ENCODE measurements around the gene ZSCAN23. TPM values are rescaled to one million over a fixed set of nuclear protein-coding genes. Genes with fewer than 3 reads are reported as not detected.
A peak's percentile ranks its signal among the peaks of the same experiment; 100 is the strongest.
"Not testable (repeated sequence)": the region's sequence is repeated elsewhere in the genome, so short reads cannot be mapped to it uniquely, and the experiment has no call there.

The ZSCAN23 gene
- total and polyA plus RNA-seq, 10 donors = 0.14 to 4.6 (median 2.4) TPM; not detected in 1

DNA sequence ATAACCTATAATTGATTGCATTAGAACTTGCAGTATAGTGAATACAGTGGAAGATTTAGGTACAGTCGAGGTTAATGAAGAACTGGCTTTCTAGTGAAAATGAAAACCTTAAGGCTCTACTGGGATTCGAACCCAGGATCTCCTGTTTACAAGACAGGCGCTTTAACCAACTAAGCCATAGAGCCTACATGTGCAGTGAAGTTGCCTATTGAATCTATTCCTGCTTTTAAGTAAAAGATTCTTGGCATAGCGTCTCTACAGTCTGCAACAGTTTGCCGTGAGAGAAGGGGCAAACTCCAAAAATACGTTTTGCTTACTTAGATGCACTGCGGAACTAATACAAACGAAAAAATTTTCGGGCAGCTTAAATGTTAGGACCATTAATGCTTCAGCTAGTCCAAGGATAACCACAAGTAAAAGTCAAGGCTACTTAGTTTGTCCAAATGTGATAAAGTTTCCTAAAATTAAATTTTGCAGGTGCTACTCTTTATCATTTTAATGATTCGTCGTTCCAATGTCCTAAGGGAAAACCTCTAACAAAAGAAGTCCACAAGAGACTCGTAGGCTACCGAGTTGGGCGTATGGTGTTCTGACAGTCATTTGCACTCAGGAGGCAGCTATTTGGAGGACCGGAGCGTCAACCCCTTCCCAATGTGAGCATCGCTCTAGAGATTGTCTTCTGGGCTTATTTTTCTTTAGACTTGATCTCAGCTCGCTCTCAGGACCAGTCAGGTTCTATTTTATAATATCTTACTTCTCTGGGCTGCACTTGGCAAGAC lies 31.3 kb upstream of the ZSCAN23 start:
- intact Hi-C loops (cut with DNase I; ENCODE audit: low total_unique reads) = no loop called here

DNA sequence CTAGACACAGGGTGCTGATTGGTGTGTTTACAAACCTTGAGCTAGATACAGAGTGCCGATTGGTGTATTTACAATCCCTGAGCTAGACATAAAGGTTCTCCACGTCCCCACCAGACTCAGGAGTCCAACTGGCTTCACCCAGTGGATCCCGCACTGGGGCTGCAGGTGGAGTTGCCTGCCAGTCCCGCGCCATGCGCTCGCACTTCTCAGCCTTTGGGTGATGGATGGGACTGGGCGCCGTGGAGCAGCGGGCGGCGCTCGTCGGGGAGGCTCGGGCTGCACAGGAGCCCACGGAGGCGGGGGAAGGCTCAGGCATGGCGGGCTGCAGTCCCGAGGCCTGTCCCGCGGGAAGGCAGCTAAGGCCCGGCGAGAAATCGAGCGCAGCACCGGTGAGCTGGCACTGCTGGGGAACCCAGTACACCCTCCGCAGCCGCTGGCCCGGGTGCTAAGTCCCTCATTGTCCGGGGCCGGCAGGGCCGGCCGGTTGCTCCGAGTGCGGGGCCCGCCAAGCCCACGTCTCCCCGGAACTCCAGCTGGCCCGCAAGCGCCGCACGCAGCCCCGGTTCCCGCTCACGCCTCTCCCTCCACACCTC lies 26.0 kb upstream of the ZSCAN23 start:
- peaks cover 0 to 26% (median 0%) of the 10 kb centered on the region in 8 donors for H3K9me3 ChIP-seq
- intact Hi-C loops (cut with DNase I; ENCODE audit: low total_unique reads) = not testable (repeated sequence)

More for the DNA sequence above, 31.3 kb upstream of the ZSCAN23 start:
- peak overlapping the region in 1 of 8 donors; percentile 13 for H3K4me3 ChIP-seq
- DNase-seq = no peak
- TF ChIP-seq POLR2AphosphoS5 (IDR thresholded peaks at IDR 0.05) = no peak
- H3K9me3 ChIP-seq = peaks cover 0 to 8% (median 0%) of the 10 kb centered on the region in 8 donors
- no peak overlapping the region for H3K27ac ChIP-seq
- no peaks in the 10 kb centered on the region for H3K36me3 ChIP-seq
- no peaks in the 10 kb centered on the region for H3K4me1 ChIP-seq
- peaks cover 0 to 84% (median 24%) of the 10 kb centered on the region in 7 donors for H3K27me3 ChIP-seq (replicated peaks in 1 of 7)
- 5 to 12% (median 8%) methylated on average over 18 of the region's 18 CpGs for WGBS, 5 donors

DNA sequence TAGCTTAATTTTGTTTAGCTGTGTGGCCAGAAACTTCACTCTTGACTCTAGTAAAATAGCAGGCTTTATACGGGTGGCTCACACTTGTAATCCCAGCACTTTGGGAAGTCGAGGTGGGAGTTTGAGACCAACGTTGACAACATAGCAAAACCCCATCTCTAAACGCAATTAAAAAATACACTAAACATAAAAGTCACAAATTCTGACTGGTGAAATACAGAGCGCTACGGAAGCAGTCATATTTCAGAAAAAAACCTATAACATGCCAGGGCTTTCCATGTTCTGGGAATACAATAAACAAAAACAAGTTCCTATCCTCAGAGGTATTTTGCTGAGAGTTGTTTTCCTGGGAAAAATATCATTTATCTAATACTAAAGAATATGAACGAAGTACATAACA lies 24.8 kb upstream of the ZSCAN23 start:
- Histone ChIP-seq H3K4me1 (no peaks in the 10 kb centered on the region), H3K4me3 (no peak overlapping the region), H3K36me3 (no peaks in the 10 kb centered on the region), H3K27ac (no peak overlapping the region), H3K27me3 (replicated peaks in 1 of 7) (peaks cover 0 to 81% (median 4%) of the 10 kb centered on the region in 7 donors), H3K9me3 (peaks cover 0 to 26% (median 0%) of the 10 kb centered on the region in 8 donors)
- DNase-seq = no peak
- intact Hi-C loops (cut with DNase I; ENCODE audit: low total_unique reads) = no loop called here
- TF ChIP-seq POLR2AphosphoS5 (IDR thresholded peaks at IDR 0.05) (no peak), POLR2A (IDR thresholded peaks at IDR 0.05) (no peak)
- TF ChIP-seq, protein P1, sequence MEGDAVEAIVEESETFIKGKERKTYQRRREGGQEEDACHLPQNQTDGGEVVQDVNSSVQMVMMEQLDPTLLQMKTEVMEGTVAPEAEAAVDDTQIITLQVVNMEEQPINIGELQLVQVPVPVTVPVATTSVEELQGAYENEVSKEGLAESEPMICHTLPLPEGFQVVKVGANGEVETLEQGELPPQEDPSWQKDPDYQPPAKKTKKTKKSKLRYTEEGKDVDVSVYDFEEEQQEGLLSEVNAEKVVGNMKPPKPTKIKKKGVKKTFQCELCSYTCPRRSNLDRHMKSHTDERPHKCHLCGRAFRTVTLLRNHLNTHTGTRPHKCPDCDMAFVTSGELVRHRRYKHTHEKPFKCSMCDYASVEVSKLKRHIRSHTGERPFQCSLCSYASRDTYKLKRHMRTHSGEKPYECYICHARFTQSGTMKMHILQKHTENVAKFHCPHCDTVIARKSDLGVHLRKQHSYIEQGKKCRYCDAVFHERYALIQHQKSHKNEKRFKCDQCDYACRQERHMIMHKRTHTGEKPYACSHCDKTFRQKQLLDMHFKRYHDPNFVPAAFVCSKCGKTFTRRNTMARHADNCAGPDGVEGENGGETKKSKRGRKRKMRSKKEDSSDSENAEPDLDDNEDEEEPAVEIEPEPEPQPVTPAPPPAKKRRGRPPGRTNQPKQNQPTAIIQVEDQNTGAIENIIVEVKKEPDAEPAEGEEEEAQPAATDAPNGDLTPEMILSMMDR (IDR thresholded peaks at IDR 0.05 in 8 of 11, conservative IDR thresholded peaks at IDR 0.05 in 3 of 11) = no peak
- WGBS, 5 donors = 76 to 88% (median 80%) methylated on average over 7 of the region's 7 CpGs

More for the DNA sequence above, 26.0 kb upstream of the ZSCAN23 start:
- not testable (repeated sequence) for H3K4me1 ChIP-seq, DNase-seq, H3K36me3 ChIP-seq, H3K27ac ChIP-seq, H3K4me3 ChIP-seq
- WGBS, 5 donors = 92 to 95% (median 93%) methylated on average over 22 to 45 of the region's 45 CpGs
- H3K27me3 ChIP-seq (replicated peaks in 1 of 7) = peaks cover 0 to 81% (median 11%) of the 10 kb centered on the region in 7 donors

DNA sequence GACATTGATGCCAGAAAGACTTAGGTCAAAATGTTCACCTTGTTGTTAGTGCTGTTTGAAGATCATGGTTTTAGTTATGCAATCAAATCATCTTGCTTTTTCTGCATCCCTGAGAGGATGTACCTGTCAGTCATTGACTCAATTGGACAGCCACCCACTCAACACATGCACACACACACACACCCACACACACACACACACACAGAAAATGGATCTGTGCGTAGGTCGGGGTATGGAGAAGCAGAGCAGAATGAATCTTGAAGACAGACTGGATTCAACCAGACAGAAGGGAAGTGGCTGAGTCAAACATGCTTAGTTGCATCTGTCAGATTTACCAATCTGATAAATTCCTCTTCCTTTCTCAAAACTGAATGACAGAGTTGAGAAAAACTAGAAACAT lies 19.1 kb upstream of the ZSCAN23 start:
- H3K9me3 ChIP-seq = no peaks in the 10 kb centered on the region
- no peak overlapping the region for H3K4me3 ChIP-seq
- peaks cover 0 to 84% (median 16%) of the 10 kb centered on the region in 7 donors for H3K27me3 ChIP-seq (replicated peaks in 1 of 7)
- intact Hi-C loops (cut with DNase I; ENCODE audit: low total_unique reads) = no loop called here
- H3K36me3 ChIP-seq = no peaks in the 10 kb centered on the region
- H3K27ac ChIP-seq = no peak overlapping the region
- WGBS, 5 donors = 14 to 38% (median 29%) methylated on average over 2 of the region's 2 CpGs
- TF ChIP-seq POLR2A (IDR thresholded peaks at IDR 0.05) = no peak
- TF ChIP-seq, protein P1 (IDR thresholded peaks at IDR 0.05 in 8 of 11, conservative IDR thresholded peaks at IDR 0.05 in 3 of 11) = no peak
- TF ChIP-seq POLR2AphosphoS5 (IDR thresholded peaks at IDR 0.05) = no peak
- H3K4me1 ChIP-seq = no peaks in the 10 kb centered on the region
- no peak for DNase-seq

DNA sequence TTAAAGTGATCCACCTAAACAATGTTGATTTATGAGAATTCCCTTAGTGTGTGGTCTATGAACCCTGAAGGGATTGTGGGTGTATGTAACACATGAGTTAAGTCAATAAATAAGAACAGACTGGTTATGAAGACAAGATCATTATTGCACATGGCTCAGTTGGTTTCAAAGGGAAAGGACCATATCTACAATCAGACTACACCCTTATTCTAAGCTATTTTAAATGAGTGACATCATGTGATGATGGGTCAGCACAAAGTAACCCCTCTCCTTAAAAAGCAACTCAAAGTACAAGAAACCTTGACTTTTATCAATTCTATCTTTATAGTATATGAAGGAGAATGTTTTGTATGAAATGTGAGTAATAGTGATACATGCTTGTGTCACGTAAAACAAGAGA lies 15.3 kb upstream of the ZSCAN23 start:
- WGBS, 5 donors = 67 to 85% (median 80%) methylated on average over 1 of the region's 1 CpG
- Histone ChIP-seq H3K27ac (no peak overlapping the region), H3K36me3 (no peaks in the 10 kb centered on the region), H3K4me3 (no peak overlapping the region), H3K9me3 (no peaks in the 10 kb centered on the region), H3K4me1 (no peaks in the 10 kb centered on the region), H3K27me3 (replicated peaks in 1 of 7) (peaks cover 0 to 80% (median 22%) of the 10 kb centered on the region in 7 donors)
- no peak for DNase-seq
- TF ChIP-seq, protein P1 (IDR thresholded peaks at IDR 0.05 in 8 of 11, conservative IDR thresholded peaks at IDR 0.05 in 3 of 11) = no peak
- no peak for TF ChIP-seq POLR2A (IDR thresholded peaks at IDR 0.05)
- no peak for TF ChIP-seq POLR2AphosphoS5 (IDR thresholded peaks at IDR 0.05)
- intact Hi-C loops (cut with DNase I; ENCODE audit: low total_unique reads) = no loop called here
